Measurements from ENCODE around the gene CD27.
A peak's percentile ranks its signal among the peaks of the same experiment; 100 is the strongest.
"Not testable (repeated sequence)": the region's sequence is repeated elsewhere in the genome, so short reads cannot be mapped to it uniquely, and the experiment has no call there.

CD27 gene

GRCh38 chr12:6494258-6494743 lies 49.5 kb downstream of the CD27 start:
- peak overlapping the region; percentile 81 for H3K4me3 ChIP-seq
- no peaks in the 10 kb centered on the region for H3K9me3 ChIP-seq
- peak in 1 of 2 experiments; percentile 19 for DNase-seq (ENCODE audit: low spot score in 2 of 2)
- in situ Hi-C loops (cut with MboI; ENCODE audit: low sequenced_read_pairs) = no loop called here
- peaks cover 21% of the 10 kb centered on the region for H3K4me1 ChIP-seq
- no peaks in the 10 kb centered on the region for H3K27me3 ChIP-seq (ENCODE audit: low read depth)
- H3K36me3 ChIP-seq (replicated peaks) = peaks cover 53% of the 10 kb centered on the region

- H3K36me3 ChIP-seq (replicated peaks) = peaks cover 60% of the 10 kb centered on the region
Observed at GRCh38 chr12:6494968-6495367, 50.2 kb downstream of the CD27 start.

GRCh38 chr12:6497291-6497690 lies 52.5 kb downstream of the CD27 start:
- in situ Hi-C loops (cut with MboI; ENCODE audit: low sequenced_read_pairs); H3K27me3 ChIP-seq (ENCODE audit: low read depth); DNase-seq (ENCODE audit: low spot score in 2 of 2); H3K9me3 ChIP-seq; H3K4me3 ChIP-seq: not testable (repeated sequence)
- H3K4me1 ChIP-seq = peaks cover 14% of the 10 kb centered on the region
- peaks cover 71% of the 10 kb centered on the region for H3K36me3 ChIP-seq (replicated peaks)

More at GRCh38 chr12:6494968-6495367, 50.2 kb downstream of the CD27 start:
- in situ Hi-C loops (cut with MboI; ENCODE audit: low sequenced_read_pairs) = no loop called here
- Histone ChIP-seq H3K9me3 (no peaks in the 10 kb centered on the region), H3K4me1 (peaks cover 21% of the 10 kb centered on the region), H3K27me3 (ENCODE audit: low read depth) (no peaks in the 10 kb centered on the region), H3K4me3 (peak overlapping the region; percentile 81)
- no peak for DNase-seq (ENCODE audit: low spot score in 2 of 2)

- H3K4me3 ChIP-seq = no peak overlapping the region
- in situ Hi-C loops (cut with MboI; ENCODE audit: low sequenced_read_pairs) = no loop called here
- peaks cover 8% of the 10 kb centered on the region for H3K4me1 ChIP-seq
Observed at GRCh38 chr12:6500466-6500865, 55.7 kb downstream of the CD27 start.

More at GRCh38 chr12:6500466-6500865, 55.7 kb downstream of the CD27 start:
- DNase-seq (ENCODE audit: low spot score in 2 of 2) = no peak
- no peaks in the 10 kb centered on the region for H3K9me3 ChIP-seq
- H3K36me3 ChIP-seq (replicated peaks) = peaks cover 85% of the 10 kb centered on the region
- H3K27me3 ChIP-seq (ENCODE audit: low read depth) = no peaks in the 10 kb centered on the region

Data from HAP-1 (cell line).